K562 (cell line): ENCODE measurements around the gene ARHGAP26. TPM values are rescaled to one million over a fixed set of nuclear protein-coding genes. Genes with fewer than 3 reads are reported as not detected.

Experiments
- ATAC-seq: fragments of 200-7000 bp; cut with Tn5 transposase; 3 replicates; pipeline ENCODE4 v1.9.1; 2020; ENCODE audit warnings: moderate library complexity
- BruUV-seq: library from RNA; stranded (reverse); fragments of 400-500 nt; replicated peaks from 2 replicates; lab custom pipeline; 2021; lab: Mats Ljungman, UMichigan
- CTCF ChIA-PET: fragments of 300-600 bp; formaldehyde crosslinking; extraction: SDS; loops from one replicate; lab custom pipeline; 2021; ENCODE audit warnings: low intra/inter-chr PET ratio; lab: Yijun Ruan, JAX
- POLR2A ChIA-PET: fragments of 300-600, 350-650 bp; sonication (Branson Sonifier 250); formaldehyde crosslinking; extraction: SDS; loops from one replicate; lab custom pipeline; 2021; ENCODE audit warnings: antibody characterized with exemption, inconsistent platforms; lab: Yijun Ruan, JAX
- DNase-seq, 4 experiments: peaks; one replicate each; pipeline versions ENCODE4 v3.0.0 to v3.0.0-alpha.2; 2011 to 2018; ENCODE audit warnings: low spot score in 3 of 4, mixed read lengths in 3 of 4; ENCODE audit errors: extremely low read depth in 1 of 4
- FAIRE-seq: peaks from 2 replicates; lab custom pipeline; 2011; peaks lifted over from hg19 to GRCh38; lab: Jason Lieb, UNC
- H2AFZ ChIP-seq: 2 replicates; pipeline ENCODE4 v1.6.0; 2011; ENCODE audit warnings: low read depth, low read length, control low read depth, inconsistent platforms
- H3K27ac ChIP-seq: fragments of 200-600 bp; 3 replicates; pipeline ENCODE4 v1.8.0; 2011; ENCODE audit warnings: low read depth, mild to moderate bottlenecking, control low read depth, inconsistent platforms, low read length, moderate library complexity, mixed read lengths; ENCODE audit errors: extremely low read depth
- H3K27me3 ChIP-seq, 2 experiments: fragments of 300-600 bp in 1 of 2; 2 replicates in 1 of 2; 3 replicates in 1 of 2; pipeline versions ENCODE4 v1.6.0 to v1.8.0; 2011; ENCODE audit warnings: inconsistent platforms in 2 of 2, low read length in 2 of 2, mild to moderate bottlenecking in 1 of 2, mixed read lengths in 1 of 2, moderate library complexity in 1 of 2; ENCODE audit not compliant: control insufficient read depth in 2 of 2, insufficient read depth in 2 of 2
- H3K36me3 ChIP-seq: fragments of 300-600 bp; 3 replicates; pipeline ENCODE4 v1.8.0; 2011; ENCODE audit warnings: mild to moderate bottlenecking, low read length, inconsistent platforms; ENCODE audit not compliant: control insufficient read depth, insufficient read depth
- H3K4me1 ChIP-seq, 2 experiments: fragments of 200-600 bp in 1 of 2; replicated peaks in 1 of 2; 2 replicates in 1 of 2; 3 replicates in 1 of 2; pipeline versions ENCODE4 v1.5.1 to v1.8.0; 2011; ENCODE audit warnings: inconsistent platforms in 2 of 2, low read length in 2 of 2, mild to moderate bottlenecking in 1 of 2, mixed read lengths in 1 of 2, moderate library complexity in 1 of 2; ENCODE audit not compliant: control insufficient read depth in 2 of 2, insufficient read depth in 2 of 2
- H3K4me2 ChIP-seq: 2 replicates; pipeline ENCODE4 v1.6.1; 2011; ENCODE audit warnings: low read length, control low read depth, inconsistent platforms, mixed read lengths; ENCODE audit not compliant: insufficient read depth
- H3K4me3 ChIP-seq: fragments of 200-600 bp; sonication (generic), shearing (Covaris generic); 2 replicates; pipeline ENCODE4 v1.5.1; 2016; ENCODE audit warnings: control low read depth, inconsistent platforms
- H3K79me2 ChIP-seq: fragments of 200-600 bp; 3 replicates; pipeline ENCODE4 v1.8.0; 2011; ENCODE audit warnings: low read length, inconsistent platforms; ENCODE audit not compliant: control insufficient read depth, insufficient read depth
- H3K9ac ChIP-seq, 2 experiments: 2 replicates each; pipeline versions ENCODE4 v1.6.0 to v1.6.1; 2011; ENCODE audit warnings: low read depth in 2 of 2, low read length in 2 of 2, control low read depth in 1 of 2, inconsistent platforms in 1 of 2, mild to moderate bottlenecking in 1 of 2, mixed read lengths in 1 of 2; ENCODE audit not compliant: insufficient read depth in 1 of 2
- H3K9me1 ChIP-seq: one replicate; pipeline ENCODE4 v1.6.0; 2011; ENCODE audit warnings: inconsistent platforms, mild to moderate bottlenecking, low read length, moderate library complexity; ENCODE audit not compliant: control insufficient read depth, insufficient read depth
- H3K9me3 ChIP-seq: replicated peaks from 2 replicates; pipeline ENCODE4 v1.5.1; 2011; ENCODE audit warnings: low read depth, low read length, inconsistent platforms; ENCODE audit not compliant: control insufficient read depth, insufficient read depth
- H4K20me1 ChIP-seq: replicated peaks from 2 replicates; pipeline ENCODE4 v1.6.1; 2011; ENCODE audit warnings: low read length, inconsistent platforms, mixed read lengths; ENCODE audit not compliant: control insufficient read depth, insufficient read depth
- ESRRA ChIP-seq: fragments of 450-650 bp; IDR thresholded peaks from 2 replicates; pipeline ENCODE4 v1.6.1; 2014; ENCODE audit warnings: low read depth, mild to moderate bottlenecking, moderate library complexity, borderline replicate concordance
- POLR2H ChIP-seq: IDR thresholded peaks from 2 replicates; pipeline ENCODE4 v1.6.1; 2016; ENCODE audit warnings: missing genetic modification characterization, low read depth, mild to moderate bottlenecking, control low read depth, missing compliant biosample characterization, moderate library complexity
- USF2 ChIP-seq: sonication (generic); formaldehyde crosslinking; IDR thresholded peaks from 2 replicates; pipeline ENCODE4 v1.5.0; 2020; ENCODE audit warnings: missing genetic modification reagents
- ZNF140 ChIP-seq: fragments of 250-450 bp; sonication (Bioruptor Pico); IDR thresholded peaks from 2 replicates; pipeline ENCODE4 v1.8.0; 2021; ENCODE audit warnings: moderate library complexity, mild to moderate bottlenecking, inconsistent platforms
- ZNF165 ChIP-seq: fragments of 250-450 bp; sonication (Bioruptor Pico); IDR thresholded peaks from 2 replicates; pipeline ENCODE4 v1.4.0; 2020; ENCODE audit warnings: borderline replicate concordance
- WGBS: fragments of 100-300 bp; shearing (Covaris generic); methylation state at CpG from one replicate; pipeline ENCODE4 v1.1.6; 2016; ENCODE audit warnings: low coverage, mixed read lengths; ENCODE audit not compliant: insufficient coverage; ENCODE audit errors: missing lambda C conversion rate; 5-methylcytosine and 5-hydroxymethylcytosine counted together
- in situ Hi-C: fragments of 300-500 bp; cut with MboI; formaldehyde crosslinking; loops from 4 replicates; pipeline ENCODE4 v1.15.0; 2018; ENCODE audit warnings: inconsistent platforms, mixed read lengths
- intact Hi-C: fragments of 100-400 bp; cut with micrococcal nuclease; formaldehyde crosslinking; loops from 2 replicates; pipeline ENCODE4 v1.14.2; 2022
- polyA plus RNA-seq, 8 experiments: library from polyadenylated mRNA; depleted of rRNA in 4 of 8; stranded (reverse) in 5 of 8; unstranded in 3 of 8; fragments of >200 nt; fragmentation: Nextera tagmentation in 2 of 8; fragmentation: Illumina TruSeq in 1 of 8; extraction: Ambion mirVana in 2 of 8; extraction: Trizol in 1 of 8; gene quantifications; 2 replicates each; pipeline versions ENCODE4 v1.2.1 to v1.2.3, GENCODE V29; 2011 to 2014; ENCODE audit warnings: inconsistent platforms in 1 of 8, missing spikeins in 1 of 8
- total RNA-seq, 7 experiments: library from RNA; depleted of rRNA in 6 of 7; stranded (reverse); fragments of >200 nt in 6 of 7; fragmentation: Illumina TruSeq in 2 of 7; extraction: Trizol in 2 of 7; gene quantifications; 2 replicates each; pipeline versions ENCODE4 v1.2.1 to v1.2.3, GENCODE V29; 2011 to 2021; ENCODE audit warnings: low replicate concordance in 1 of 7
- TF ChIP-seq, protein P1 (sequence below): fragments of 200-600 bp; sonication (generic); IDR thresholded peaks from one replicate; pipeline ENCODE4 v1.6.1; 2012; ENCODE audit warnings: mild to moderate bottlenecking, low read depth, low read length, inconsistent platforms
- TF ChIP-seq, protein P2 (sequence below): fragments of 450-650 bp; formaldehyde crosslinking; IDR thresholded peaks from 2 replicates; pipeline ENCODE4 v1.4.0; 2020; ENCODE audit warnings: mild to moderate bottlenecking, mixed read lengths

Gene ARHGAP26
- total and polyA plus RNA-seq, 9 of the 15 experiments (the other 6 are each of a cell fraction or from before 2014, with no cell fraction given) = 0.13 to 1.1 (median 0.55) TPM

GRCh38 chr5:142859037-142859436, 88.9 kb downstream of the ARHGAP26 start (continued):
- TF ChIP-seq USF2 = no peak
- TF ChIP-seq ESRRA = no peak

DNA sequence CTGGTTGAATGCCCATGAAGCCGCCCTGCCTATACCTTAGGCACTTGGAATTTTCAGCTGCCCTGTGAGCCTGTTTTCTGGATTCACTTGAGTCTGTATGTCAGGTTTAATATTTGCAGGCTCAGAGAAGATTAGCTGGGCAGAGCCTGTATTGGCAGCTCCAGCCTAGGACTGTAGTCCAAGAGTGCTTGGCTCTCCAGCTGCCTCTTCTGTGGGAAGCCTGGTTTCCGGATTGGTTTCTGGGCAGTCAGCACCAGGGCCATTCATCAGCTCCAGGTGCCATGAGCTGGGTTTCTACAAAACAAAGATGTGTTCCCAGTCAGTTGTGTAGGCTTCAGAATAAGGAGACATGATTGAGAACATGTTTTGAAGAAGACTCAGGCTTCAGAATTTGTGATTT, 90.1 kb downstream of the ARHGAP26 start:
- 5% methylated on average over 2 of the region's 2 CpGs for WGBS
- FAIRE-seq = no peak
- no peak for ATAC-seq
- Histone ChIP-seq H3K27ac (no peak overlapping the region), H2AFZ (no peak overlapping the region), H3K4me1 (no peaks in the 10 kb centered on the region), H3K9me3 (no peaks in the 10 kb centered on the region), H3K9me1 (no peaks in the 10 kb centered on the region), H3K4me3 (no peak overlapping the region), H3K79me2 (no peaks in the 10 kb centered on the region), H3K9ac (no peak overlapping the region), H3K36me3 (no peaks in the 10 kb centered on the region), H3K4me2 (no peak overlapping the region), H4K20me1 (no peaks in the 10 kb centered on the region; the same call in 1 of the 2 replicates), H3K27me3 (peaks cover 4 to 18% of the 10 kb centered on the region in 2 experiments; a peak in 4 of 5 replicates)
- no peak for DNase-seq
- ChIA-PET POLR2A (interaction anchor here (0.5 to 1.0 kb wide), 2 partner anchors 22 to 154 kb away, joined by 3 read pairs; no protein-coding TSS in a partner anchor), CTCF (no interaction called here)
- BruUV-seq = no TSS peak
- intact Hi-C loops (no loop called here), in situ Hi-C loops (no loop called here)
- TF ChIP-seq, protein P1, sequence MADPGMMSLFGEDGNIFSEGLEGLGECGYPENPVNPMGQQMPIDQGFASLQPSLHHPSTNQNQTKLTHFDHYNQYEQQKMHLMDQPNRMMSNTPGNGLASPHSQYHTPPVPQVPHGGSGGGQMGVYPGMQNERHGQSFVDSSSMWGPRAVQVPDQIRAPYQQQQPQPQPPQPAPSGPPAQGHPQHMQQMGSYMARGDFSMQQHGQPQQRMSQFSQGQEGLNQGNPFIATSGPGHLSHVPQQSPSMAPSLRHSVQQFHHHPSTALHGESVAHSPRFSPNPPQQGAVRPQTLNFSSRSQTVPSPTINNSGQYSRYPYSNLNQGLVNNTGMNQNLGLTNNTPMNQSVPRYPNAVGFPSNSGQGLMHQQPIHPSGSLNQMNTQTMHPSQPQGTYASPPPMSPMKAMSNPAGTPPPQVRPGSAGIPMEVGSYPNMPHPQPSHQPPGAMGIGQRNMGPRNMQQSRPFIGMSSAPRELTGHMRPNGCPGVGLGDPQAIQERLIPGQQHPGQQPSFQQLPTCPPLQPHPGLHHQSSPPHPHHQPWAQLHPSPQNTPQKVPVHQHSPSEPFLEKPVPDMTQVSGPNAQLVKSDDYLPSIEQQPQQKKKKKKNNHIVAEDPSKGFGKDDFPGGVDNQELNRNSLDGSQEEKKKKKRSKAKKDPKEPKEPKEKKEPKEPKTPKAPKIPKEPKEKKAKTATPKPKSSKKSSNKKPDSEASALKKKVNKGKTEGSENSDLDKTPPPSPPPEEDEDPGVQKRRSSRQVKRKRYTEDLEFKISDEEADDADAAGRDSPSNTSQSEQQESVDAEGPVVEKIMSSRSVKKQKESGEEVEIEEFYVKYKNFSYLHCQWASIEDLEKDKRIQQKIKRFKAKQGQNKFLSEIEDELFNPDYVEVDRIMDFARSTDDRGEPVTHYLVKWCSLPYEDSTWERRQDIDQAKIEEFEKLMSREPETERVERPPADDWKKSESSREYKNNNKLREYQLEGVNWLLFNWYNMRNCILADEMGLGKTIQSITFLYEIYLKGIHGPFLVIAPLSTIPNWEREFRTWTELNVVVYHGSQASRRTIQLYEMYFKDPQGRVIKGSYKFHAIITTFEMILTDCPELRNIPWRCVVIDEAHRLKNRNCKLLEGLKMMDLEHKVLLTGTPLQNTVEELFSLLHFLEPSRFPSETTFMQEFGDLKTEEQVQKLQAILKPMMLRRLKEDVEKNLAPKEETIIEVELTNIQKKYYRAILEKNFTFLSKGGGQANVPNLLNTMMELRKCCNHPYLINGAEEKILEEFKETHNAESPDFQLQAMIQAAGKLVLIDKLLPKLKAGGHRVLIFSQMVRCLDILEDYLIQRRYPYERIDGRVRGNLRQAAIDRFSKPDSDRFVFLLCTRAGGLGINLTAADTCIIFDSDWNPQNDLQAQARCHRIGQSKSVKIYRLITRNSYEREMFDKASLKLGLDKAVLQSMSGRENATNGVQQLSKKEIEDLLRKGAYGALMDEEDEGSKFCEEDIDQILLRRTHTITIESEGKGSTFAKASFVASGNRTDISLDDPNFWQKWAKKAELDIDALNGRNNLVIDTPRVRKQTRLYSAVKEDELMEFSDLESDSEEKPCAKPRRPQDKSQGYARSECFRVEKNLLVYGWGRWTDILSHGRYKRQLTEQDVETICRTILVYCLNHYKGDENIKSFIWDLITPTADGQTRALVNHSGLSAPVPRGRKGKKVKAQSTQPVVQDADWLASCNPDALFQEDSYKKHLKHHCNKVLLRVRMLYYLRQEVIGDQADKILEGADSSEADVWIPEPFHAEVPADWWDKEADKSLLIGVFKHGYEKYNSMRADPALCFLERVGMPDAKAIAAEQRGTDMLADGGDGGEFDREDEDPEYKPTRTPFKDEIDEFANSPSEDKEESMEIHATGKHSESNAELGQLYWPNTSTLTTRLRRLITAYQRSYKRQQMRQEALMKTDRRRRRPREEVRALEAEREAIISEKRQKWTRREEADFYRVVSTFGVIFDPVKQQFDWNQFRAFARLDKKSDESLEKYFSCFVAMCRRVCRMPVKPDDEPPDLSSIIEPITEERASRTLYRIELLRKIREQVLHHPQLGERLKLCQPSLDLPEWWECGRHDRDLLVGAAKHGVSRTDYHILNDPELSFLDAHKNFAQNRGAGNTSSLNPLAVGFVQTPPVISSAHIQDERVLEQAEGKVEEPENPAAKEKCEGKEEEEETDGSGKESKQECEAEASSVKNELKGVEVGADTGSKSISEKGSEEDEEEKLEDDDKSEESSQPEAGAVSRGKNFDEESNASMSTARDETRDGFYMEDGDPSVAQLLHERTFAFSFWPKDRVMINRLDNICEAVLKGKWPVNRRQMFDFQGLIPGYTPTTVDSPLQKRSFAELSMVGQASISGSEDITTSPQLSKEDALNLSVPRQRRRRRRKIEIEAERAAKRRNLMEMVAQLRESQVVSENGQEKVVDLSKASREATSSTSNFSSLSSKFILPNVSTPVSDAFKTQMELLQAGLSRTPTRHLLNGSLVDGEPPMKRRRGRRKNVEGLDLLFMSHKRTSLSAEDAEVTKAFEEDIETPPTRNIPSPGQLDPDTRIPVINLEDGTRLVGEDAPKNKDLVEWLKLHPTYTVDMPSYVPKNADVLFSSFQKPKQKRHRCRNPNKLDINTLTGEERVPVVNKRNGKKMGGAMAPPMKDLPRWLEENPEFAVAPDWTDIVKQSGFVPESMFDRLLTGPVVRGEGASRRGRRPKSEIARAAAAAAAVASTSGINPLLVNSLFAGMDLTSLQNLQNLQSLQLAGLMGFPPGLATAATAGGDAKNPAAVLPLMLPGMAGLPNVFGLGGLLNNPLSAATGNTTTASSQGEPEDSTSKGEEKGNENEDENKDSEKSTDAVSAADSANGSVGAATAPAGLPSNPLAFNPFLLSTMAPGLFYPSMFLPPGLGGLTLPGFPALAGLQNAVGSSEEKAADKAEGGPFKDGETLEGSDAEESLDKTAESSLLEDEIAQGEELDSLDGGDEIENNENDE = no peak
- TF ChIP-seq ZNF165 (CRISPR knock-in tag) (no peak), POLR2H (tag) (no peak), ZNF140 (CRISPR knock-in tag) (no peak)
- TF ChIP-seq, protein P2, sequence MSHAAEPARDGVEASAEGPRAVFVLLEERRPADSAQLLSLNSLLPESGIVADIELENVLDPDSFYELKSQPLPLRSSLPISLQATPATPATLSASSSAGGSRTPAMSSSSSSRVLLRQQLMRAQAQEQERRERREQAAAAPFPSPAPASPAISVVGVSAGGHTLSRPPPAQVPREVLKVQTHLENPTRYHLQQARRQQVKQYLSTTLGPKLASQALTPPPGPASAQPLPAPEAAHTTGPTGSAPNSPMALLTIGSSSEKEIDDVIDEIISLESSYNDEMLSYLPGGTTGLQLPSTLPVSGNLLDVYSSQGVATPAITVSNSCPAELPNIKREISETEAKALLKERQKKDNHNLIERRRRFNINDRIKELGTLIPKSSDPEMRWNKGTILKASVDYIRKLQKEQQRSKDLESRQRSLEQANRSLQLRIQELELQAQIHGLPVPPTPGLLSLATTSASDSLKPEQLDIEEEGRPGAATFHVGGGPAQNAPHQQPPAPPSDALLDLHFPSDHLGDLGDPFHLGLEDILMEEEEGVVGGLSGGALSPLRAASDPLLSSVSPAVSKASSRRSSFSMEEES (CRISPR knock-in tag) = no peak
